Fibroblast of pulmonary artery (primary cell): Measurements from ENCODE around the gene BMP7.

Experiments used
- DNase-seq: peaks from one replicate; pipeline ENCODE4 v3.0.0-alpha.2; 2010; ENCODE audit warnings: low read depth
- H3K4me3 ChIP-seq: replicated peaks from 2 replicates; pipeline ENCODE4 v1.5.1; 2011; ENCODE audit warnings: low read depth, mild to moderate bottlenecking, control low read depth, low read length, moderate library complexity
- CTCF ChIP-seq: IDR thresholded peaks from 2 replicates; pipeline ENCODE4 v1.5.1; 2011; ENCODE audit warnings: mild to moderate bottlenecking, control low read depth, low read length, inconsistent platforms; ENCODE audit errors: missing control alignments

The BMP7 gene

DNA sequence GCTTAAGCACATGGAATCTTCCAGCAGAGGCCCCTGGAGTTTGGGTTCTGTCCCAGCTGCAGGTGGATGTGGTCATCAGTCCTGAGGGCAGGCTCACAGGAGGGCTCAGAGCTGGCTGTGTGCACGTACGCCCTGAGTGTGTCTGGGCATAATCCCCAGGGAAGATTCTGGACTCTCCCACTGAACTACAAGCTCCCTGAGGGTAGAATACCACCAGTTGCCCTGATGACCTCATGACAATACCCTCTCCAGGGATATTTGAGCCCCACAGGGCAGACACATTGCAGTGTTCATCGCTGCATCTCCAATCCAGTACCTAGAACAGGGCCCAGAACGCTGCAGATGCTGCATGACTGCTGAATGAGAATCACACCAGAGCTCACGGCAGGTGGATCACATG, 92.5 kb downstream of the BMP7 start:
- no peak for TF ChIP-seq CTCF
- DNase-seq, result no peak
- no peak overlapping the region for H3K4me3 ChIP-seq

- no peak for TF ChIP-seq CTCF
- no peak overlapping the region for H3K4me3 ChIP-seq
- DNase-seq, result no peak
These were observed 93.4 kb downstream of the BMP7 start for GRCh38 chr20:57173041-57173440.

DNA sequence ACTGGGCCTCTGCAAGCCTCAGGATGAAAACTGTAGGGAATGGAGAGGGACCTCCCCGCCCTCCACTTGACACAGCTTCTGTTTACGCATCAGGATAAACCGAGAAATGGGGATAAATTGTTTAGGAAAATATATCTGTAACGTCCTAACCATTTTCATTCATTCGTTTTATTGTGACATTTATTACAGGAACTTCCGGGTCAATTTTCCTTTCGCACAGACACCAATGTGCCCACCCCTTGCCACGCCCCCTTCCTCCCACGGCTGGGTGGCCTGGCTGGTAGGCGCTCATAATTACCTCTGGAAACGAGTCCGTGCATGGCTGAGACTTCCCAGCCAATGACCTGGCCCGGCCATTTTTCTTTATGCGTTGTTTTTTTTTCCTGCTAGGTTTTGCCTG, 96.1 kb downstream of the BMP7 start:
- H3K4me3 ChIP-seq, result no peak overlapping the region
- TF ChIP-seq CTCF, result no peak
- no peak for DNase-seq

- no peak for DNase-seq
- no peak overlapping the region for H3K4me3 ChIP-seq
- no peak for TF ChIP-seq CTCF
These were observed 97.3 kb downstream of the BMP7 start for GRCh38 chr20:57169162-57169561.

DNA sequence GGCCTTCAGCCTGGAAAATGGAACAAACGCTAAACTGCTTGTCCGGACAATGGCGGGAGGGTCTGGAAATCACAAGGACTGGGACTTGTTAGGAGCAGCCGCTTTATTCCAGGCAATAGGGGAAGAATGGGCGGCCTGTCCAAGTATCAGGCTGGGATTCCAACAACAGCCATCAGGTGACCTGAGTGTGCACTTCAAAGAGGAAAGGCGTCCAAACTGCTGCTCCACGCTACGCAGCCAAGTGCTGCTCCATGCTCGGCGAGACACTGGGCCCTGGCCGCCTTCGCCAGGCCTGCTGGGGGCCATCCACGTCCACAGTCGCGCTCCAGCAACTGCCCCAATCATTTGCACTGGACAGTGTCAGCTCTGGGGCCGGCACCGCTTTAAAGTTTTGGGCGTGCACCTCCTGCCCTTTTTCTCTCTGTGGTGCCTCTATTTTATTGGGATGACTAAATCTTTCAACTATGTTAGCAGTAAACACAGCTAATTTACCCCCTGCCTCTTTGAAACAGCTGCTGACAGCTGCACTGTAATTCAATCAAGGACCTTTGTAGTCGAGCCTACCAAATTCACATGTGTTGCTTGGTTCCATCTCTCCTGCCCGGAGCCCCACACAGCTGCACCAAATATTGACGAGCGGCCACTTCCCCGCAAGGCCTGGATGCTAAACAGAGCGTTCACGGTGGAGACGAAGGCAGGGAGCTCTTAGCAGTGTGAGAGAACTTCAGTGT, 98.3 kb downstream of the BMP7 start:
- no peak overlapping the region for H3K4me3 ChIP-seq
- TF ChIP-seq CTCF, result no peak
- DNase-seq, result no peak

GRCh38 chr20:57167292-57167655, 99.2 kb downstream of the BMP7 start:
- DNase-seq, result no peak
- H3K4me3 ChIP-seq, result no peak overlapping the region
- no peak for TF ChIP-seq CTCF
